Hepatocyte (in vitro differentiated cells): Measurements from ENCODE around the gene AKR1B1. TPM values are rescaled to one million over a fixed set of nuclear protein-coding genes. Genes with fewer than 3 reads are reported as not detected.
A peak's percentile ranks its signal among the peaks of the same experiment; 100 is the strongest.

Experiments used
- DNase-seq: peaks from one replicate; pipeline ENCODE4 v3.0.0-alpha.2; 2016; ENCODE audit warnings: low spot score
- H2AFZ ChIP-seq: fragments of 200-600 bp; sonication (generic); 2 replicates; pipeline ENCODE4 v1.6.0; 2016; ENCODE audit warnings: antibody characterized with exemption, mild to moderate bottlenecking
- H3K27ac ChIP-seq: fragments of 200-600 bp; sonication (generic); 2 replicates; pipeline ENCODE4 v1.5.1; 2016; ENCODE audit warnings: mild to moderate bottlenecking
- H3K27me3 ChIP-seq: fragments of 200-600 bp; sonication (generic); 2 replicates; pipeline ENCODE4 v1.6.1; 2016
- H3K36me3 ChIP-seq: fragments of 200-600 bp; sonication (generic); replicated peaks from 2 replicates; pipeline ENCODE4 v1.5.1; 2016; ENCODE audit warnings: low read depth; ENCODE audit not compliant: insufficient read depth
- H3K4me1 ChIP-seq: fragments of 200-600 bp; sonication (generic); 2 replicates; pipeline ENCODE4 v1.5.1; 2016; ENCODE audit warnings: mild to moderate bottlenecking, moderate library complexity; ENCODE audit not compliant: insufficient read depth
- H3K4me2 ChIP-seq: fragments of 200-600 bp; sonication (generic); 2 replicates; pipeline ENCODE4 v1.6.0; 2016
- H3K4me3 ChIP-seq: fragments of 200-600 bp; sonication (generic); 2 replicates; pipeline ENCODE4 v1.5.1; 2016; ENCODE audit warnings: mild to moderate bottlenecking
- H3K79me2 ChIP-seq: fragments of 200-600 bp; sonication (generic); 2 replicates; pipeline ENCODE4 v1.6.0; 2017; ENCODE audit warnings: mild to moderate bottlenecking
- H3K9me2 ChIP-seq: fragments of 200-600 bp; sonication (generic); replicated peaks from 2 replicates; pipeline ENCODE4 v1.6.0; 2017; ENCODE audit warnings: mild to moderate bottlenecking; ENCODE audit not compliant: insufficient read depth
- H3K9me3 ChIP-seq: fragments of 200-600 bp; sonication (generic); 2 replicates; pipeline ENCODE4 v1.5.1; 2016; ENCODE audit warnings: low read depth, mild to moderate bottlenecking
- H4K20me1 ChIP-seq: fragments of 200-600 bp; sonication (generic); 2 replicates; pipeline ENCODE4 v1.6.0; 2016; ENCODE audit warnings: mild to moderate bottlenecking; ENCODE audit not compliant: insufficient read depth, poor library complexity, severe bottlenecking
- CTCF ChIP-seq: fragments of 200-600 bp; sonication (generic); IDR thresholded peaks from 2 replicates; pipeline ENCODE4 v1.5.1; 2016; ENCODE audit warnings: antibody characterized with exemption, mild to moderate bottlenecking; ENCODE audit not compliant: poor library complexity
- EZH2 ChIP-seq: fragments of 200-600 bp; sonication (generic); IDR thresholded peaks from 2 replicates; pipeline ENCODE4 v1.6.1; 2016; ENCODE audit warnings: antibody characterized with exemption, mild to moderate bottlenecking, borderline replicate concordance
- EZH2phosphoT487 ChIP-seq: fragments of 200-600 bp; sonication (generic); IDR thresholded peaks from one replicate; pipeline ENCODE4 v1.6.1; 2018; ENCODE audit warnings: antibody characterized with exemption, mild to moderate bottlenecking, low read depth, moderate library complexity; ENCODE audit not compliant: unreplicated experiment, severe bottlenecking
- WGBS: methylation state at CpG from one replicate; pipeline ENCODE4 v1.1.6; 2016; ENCODE audit warnings: low lambda C conversion rate; ENCODE audit errors: missing lambda C conversion rate; 5-methylcytosine and 5-hydroxymethylcytosine counted together
- polyA plus RNA-seq: library from polyadenylated mRNA; unstranded; fragments of >200 nt; fragmentation: Nextera tagmentation; extraction: Ambion mirVana; gene quantifications from 2 replicates; pipeline ENCODE4 v1.2.1, GENCODE V29; 2016
- total RNA-seq: library from RNA; depleted of rRNA; stranded (reverse); fragments of >200 nt; gene quantifications from 2 replicates; pipeline ENCODE4 v1.2.3, GENCODE V29; 2014

The AKR1B1 gene
- total and polyA plus RNA-seq, 2 experiments from 2014 or later, result 129 to 342 TPM

DNA sequence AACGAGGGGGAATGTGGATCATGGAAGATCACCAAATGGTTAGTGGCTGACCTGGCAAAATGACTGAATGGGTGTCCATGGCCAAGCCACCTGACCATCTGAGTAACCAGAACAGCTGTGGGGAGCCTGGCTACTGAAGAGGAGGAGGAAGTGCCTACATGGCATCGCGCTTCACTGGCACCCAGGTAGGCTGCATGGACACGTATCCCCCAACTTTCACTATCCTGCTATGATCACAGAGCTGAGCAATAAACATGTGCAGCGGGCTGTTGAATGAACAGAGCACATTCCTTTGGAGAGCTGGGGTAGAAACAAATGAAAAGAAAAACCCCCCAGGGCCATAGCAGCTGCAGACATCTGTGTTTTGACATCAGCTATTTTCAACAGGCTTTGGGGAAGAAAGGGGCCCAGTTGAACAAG is 6.5 kb downstream of the AKR1B1 start:
- 75% methylated on average over 5 of the region's 5 CpGs for WGBS
- Histone ChIP-seq H3K9me3 (no peaks in the 10 kb centered on the region), H3K4me2 (peak overlapping the region; percentile 47), H3K27me3 (no peaks in the 10 kb centered on the region), H3K9me2 (no peaks in the 10 kb centered on the region), H3K4me3 (no peak overlapping the region), H3K4me1 (peaks cover 4% of the 10 kb centered on the region), H3K27ac (no peak overlapping the region), H2AFZ (no peak overlapping the region), H4K20me1 (no peaks in the 10 kb centered on the region), H3K79me2 (peaks cover 14% of the 10 kb centered on the region), H3K36me3 (no peaks in the 10 kb centered on the region)
- no peak for DNase-seq
- TF ChIP-seq EZH2phosphoT487 (no peak), EZH2 (no peak), CTCF (no peak)

GRCh38 chr7:134451656-134452055 is 7.2 kb downstream of the AKR1B1 start:
- no peaks in the 10 kb centered on the region for H3K27me3 ChIP-seq
- H2AFZ ChIP-seq, result no peak overlapping the region
- H3K9me3 ChIP-seq, result no peaks in the 10 kb centered on the region
- no peak overlapping the region for H3K27ac ChIP-seq
- TF ChIP-seq CTCF, result no peak
- TF ChIP-seq EZH2phosphoT487, result no peak
- no peak for TF ChIP-seq EZH2
- H3K79me2 ChIP-seq, result peaks cover 7% of the 10 kb centered on the region
- H3K9me2 ChIP-seq, result no peaks in the 10 kb centered on the region
- no peak overlapping the region for H3K4me2 ChIP-seq
- no peak for DNase-seq
- H3K36me3 ChIP-seq, result no peaks in the 10 kb centered on the region
- WGBS, result 87% methylated on average over 11 of the region's 11 CpGs
- H3K4me1 ChIP-seq, result peaks cover 4% of the 10 kb centered on the region
- H4K20me1 ChIP-seq, result no peaks in the 10 kb centered on the region
- H3K4me3 ChIP-seq, result no peak overlapping the region

DNA sequence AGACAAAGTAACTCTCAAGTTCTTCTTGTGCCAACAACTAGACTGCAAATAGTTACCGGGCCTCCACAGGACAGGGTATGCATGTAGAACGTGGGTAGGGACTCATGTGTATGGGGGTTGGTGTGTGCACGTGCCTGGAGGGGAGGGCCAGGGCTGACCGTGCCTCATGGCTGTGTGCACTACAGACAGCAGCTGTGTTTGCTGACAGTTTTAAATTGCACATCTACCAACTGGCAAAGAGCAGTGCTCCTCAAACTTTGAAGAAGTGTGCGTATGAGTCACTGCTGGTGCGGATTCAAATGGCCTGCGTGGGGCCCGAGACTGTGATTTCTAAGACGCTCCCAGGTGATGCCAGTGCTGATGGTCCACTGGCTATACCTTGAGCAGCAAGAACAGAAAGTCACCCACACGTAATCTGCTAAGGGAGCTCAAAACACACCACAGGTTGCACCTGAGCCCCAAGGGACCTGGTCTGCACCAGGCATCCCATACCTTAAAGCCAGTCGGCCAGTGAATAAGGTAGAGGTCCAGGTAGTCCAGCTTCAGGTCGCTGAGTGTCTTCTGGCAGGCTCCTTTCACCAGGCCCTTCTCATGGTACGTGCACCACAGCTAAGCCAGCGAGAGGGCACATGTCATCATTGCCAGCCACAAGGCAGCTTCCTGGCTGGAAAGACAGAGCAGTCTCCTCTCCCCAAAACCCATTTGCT is 8.5 kb downstream of the AKR1B1 start:
- Histone ChIP-seq H3K79me2 (peaks cover 4% of the 10 kb centered on the region), H3K27ac (peak overlapping the region; percentile 50), H3K4me3 (no peak overlapping the region), H3K9me3 (no peaks in the 10 kb centered on the region), H4K20me1 (no peaks in the 10 kb centered on the region), H3K4me2 (no peak overlapping the region), H3K4me1 (peaks cover 4% of the 10 kb centered on the region), H3K9me2 (no peaks in the 10 kb centered on the region), H3K36me3 (no peaks in the 10 kb centered on the region), H2AFZ (no peak overlapping the region), H3K27me3 (no peaks in the 10 kb centered on the region)
- TF ChIP-seq EZH2phosphoT487 (no peak), EZH2 (no peak)
- WGBS, result 74% methylated on average over 14 of the region's 14 CpGs
- peak; percentile 53 for DNase-seq

- Histone ChIP-seq H3K79me2 (peaks cover 3% of the 10 kb centered on the region), H3K9me2 (no peaks in the 10 kb centered on the region), H3K4me3 (no peak overlapping the region), H3K4me2 (no peak overlapping the region), H3K9me3 (no peaks in the 10 kb centered on the region), H3K4me1 (peaks cover 4% of the 10 kb centered on the region), H3K27ac (peak overlapping the region; percentile 50), H4K20me1 (no peaks in the 10 kb centered on the region), H2AFZ (no peak overlapping the region), H3K36me3 (no peaks in the 10 kb centered on the region), H3K27me3 (no peaks in the 10 kb centered on the region)
- TF ChIP-seq EZH2phosphoT487, result no peak
- no peak for TF ChIP-seq CTCF
- TF ChIP-seq EZH2, result no peak
- DNase-seq, result no peak
- 76% methylated on average over 7 of the region's 7 CpGs for WGBS
These were observed 9.2 kb downstream of the AKR1B1 start for GRCh38 chr7:134449680-134450079.
